GM23248 (cell line): ENCODE data around the gene MRPL19.

ENCODE experiments used
- EZH2 ChIP-seq: fragments of 200-600 bp; sonication (generic); IDR thresholded peaks from 2 replicates; pipeline ENCODE4 v1.6.1; 2018; ENCODE audit warnings: antibody characterized with exemption, mild to moderate bottlenecking; ENCODE audit not compliant: insufficient read depth, poor library complexity, severe bottlenecking
- EZH2phosphoT487 ChIP-seq: fragments of 200-600 bp; sonication (generic); IDR thresholded peaks from 2 replicates; pipeline ENCODE4 v1.6.1; 2018; ENCODE audit warnings: antibody characterized with exemption, moderate library complexity, mild to moderate bottlenecking, low read depth; ENCODE audit not compliant: insufficient read depth

DNA sequence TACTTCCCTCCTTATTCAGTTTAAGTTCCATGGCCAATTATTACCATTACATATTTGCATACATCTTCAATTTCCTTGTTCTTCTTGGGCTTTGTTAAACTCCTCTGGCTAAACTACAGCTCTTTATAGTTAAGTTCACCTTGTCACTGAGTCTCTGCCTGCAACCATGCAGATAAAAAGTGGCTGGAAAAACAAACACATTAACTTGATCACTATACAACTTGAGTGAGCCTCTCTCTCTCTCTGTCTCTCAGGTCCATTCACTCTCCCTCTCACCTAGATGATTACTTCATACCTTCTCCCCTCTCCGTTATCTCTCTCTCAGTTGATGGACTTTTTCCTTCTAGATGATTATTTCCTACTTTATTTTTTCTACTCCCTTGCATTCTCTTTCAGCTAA, 33.8 kb downstream of the MRPL19 start:
- TF ChIP-seq EZH2phosphoT487 = no peak
- TF ChIP-seq EZH2 = no peak
